Prostate gland (tissue), 2 donors: ENCODE measurements around the gene SLIT3. TPM values are rescaled to one million over a fixed set of nuclear protein-coding genes. Genes with fewer than 3 reads are reported as not detected.

ENCODE experiments used
- DNase-seq: peaks from one replicate; pipeline ENCODE4 v3.0.0-alpha.2; 2019; ENCODE audit warnings: low spot score
- H3K27ac ChIP-seq, 2 donors: fragments of 200-600 bp; sonication (generic); 2 replicates each; pipeline ENCODE4 v1.5.1; 2017 to 2019
- H3K27me3 ChIP-seq: fragments of 200-600 bp; sonication (generic); replicated peaks from 2 replicates; pipeline ENCODE4 v1.5.1; 2019; ENCODE audit not compliant: insufficient read depth
- H3K36me3 ChIP-seq, 2 donors: fragments of 200-600 bp; sonication (generic); 1 replicate in 1 of 2; 2 replicates in 1 of 2; pipeline versions ENCODE4 v1.5.1 to v1.8.1; 2017 to 2019
- H3K4me1 ChIP-seq: fragments of 200-600 bp; sonication (generic); replicated peaks from 2 replicates; pipeline ENCODE4 v1.5.1; 2019
- H3K4me3 ChIP-seq, 2 donors: fragments of 200-600 bp; sonication (generic); 2 replicates each; pipeline ENCODE4 v1.5.1; 2017 to 2019
- H3K9me3 ChIP-seq: fragments of 200-600 bp; sonication (generic); 2 replicates; pipeline ENCODE4 v1.5.1; 2017
- POLR2A ChIP-seq: fragments of 450-650 bp; IDR thresholded peaks from one replicate; pipeline ENCODE4 v1.6.1; 2016; ENCODE audit warnings: antibody characterized with exemption, mild to moderate bottlenecking
- POLR2AphosphoS5 ChIP-seq: sonication (generic); formaldehyde crosslinking; IDR thresholded peaks from one replicate; pipeline ENCODE4 v1.6.1; 2017; ENCODE audit warnings: antibody characterized with exemption
- WGBS: methylation state at CpG from one replicate; pipeline ENCODE4 v1.1.5; 2018; 5-methylcytosine and 5-hydroxymethylcytosine counted together
- intact Hi-C: fragments of 100-400 bp; cut with DNase I; formaldehyde crosslinking; loops from one replicate; pipeline ENCODE4 v1.14.2; 2022
- total RNA-seq, 2 donors: library from RNA; depleted of rRNA; stranded (reverse); fragments of >200 nt; gene quantifications; one replicate each; pipeline ENCODE4 v1.1.0, GENCODE V29; 2016
- TF ChIP-seq, protein P1 (sequence below), 4 experiments: fragments of 200-600 bp in 2 of 4; fragments of 450-650 bp in 2 of 4; sonication (generic) in 2 of 4; IDR thresholded peaks; 1 replicate in 3 of 4; 2 replicates in 1 of 4; pipeline ENCODE4 v1.5.1; 2016 to 2019; ENCODE audit warnings: antibody characterized with exemption in 4 of 4, mild to moderate bottlenecking in 2 of 4, moderate library complexity in 2 of 4

SLIT3 gene
- total RNA-seq, 2 donors from 2014 or later: 8.3 TPM

DNA sequence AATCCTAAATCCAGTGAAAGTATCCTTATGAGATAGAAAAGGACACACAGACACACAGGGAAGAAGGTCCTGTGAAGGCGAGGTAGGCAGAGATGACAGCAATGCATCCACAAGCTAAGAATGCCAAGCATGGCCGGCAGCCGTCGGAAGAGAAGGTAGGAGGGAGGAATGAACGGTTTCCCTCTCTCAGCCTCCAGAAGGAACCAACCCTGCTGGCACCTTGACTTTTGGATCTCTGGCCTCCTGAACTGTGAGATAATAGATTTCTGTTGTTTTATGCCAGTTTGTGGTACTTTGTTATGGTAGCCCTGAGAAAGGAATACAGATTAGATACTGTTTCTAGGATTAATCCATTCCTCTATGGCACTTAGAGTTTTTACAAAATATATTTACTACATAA is 645.6 kb downstream of the SLIT3 start:
- Histone ChIP-seq H3K4me3 (no peak overlapping the region), H3K27me3 (no peaks in the 10 kb centered on the region), H3K4me1 (no peaks in the 10 kb centered on the region), H3K27ac (no peak overlapping the region), H3K36me3 (no peaks in the 10 kb centered on the region), H3K9me3 (no peaks in the 10 kb centered on the region)
- TF ChIP-seq POLR2A (no peak), POLR2AphosphoS5 (no peak)
- TF ChIP-seq, protein P1, sequence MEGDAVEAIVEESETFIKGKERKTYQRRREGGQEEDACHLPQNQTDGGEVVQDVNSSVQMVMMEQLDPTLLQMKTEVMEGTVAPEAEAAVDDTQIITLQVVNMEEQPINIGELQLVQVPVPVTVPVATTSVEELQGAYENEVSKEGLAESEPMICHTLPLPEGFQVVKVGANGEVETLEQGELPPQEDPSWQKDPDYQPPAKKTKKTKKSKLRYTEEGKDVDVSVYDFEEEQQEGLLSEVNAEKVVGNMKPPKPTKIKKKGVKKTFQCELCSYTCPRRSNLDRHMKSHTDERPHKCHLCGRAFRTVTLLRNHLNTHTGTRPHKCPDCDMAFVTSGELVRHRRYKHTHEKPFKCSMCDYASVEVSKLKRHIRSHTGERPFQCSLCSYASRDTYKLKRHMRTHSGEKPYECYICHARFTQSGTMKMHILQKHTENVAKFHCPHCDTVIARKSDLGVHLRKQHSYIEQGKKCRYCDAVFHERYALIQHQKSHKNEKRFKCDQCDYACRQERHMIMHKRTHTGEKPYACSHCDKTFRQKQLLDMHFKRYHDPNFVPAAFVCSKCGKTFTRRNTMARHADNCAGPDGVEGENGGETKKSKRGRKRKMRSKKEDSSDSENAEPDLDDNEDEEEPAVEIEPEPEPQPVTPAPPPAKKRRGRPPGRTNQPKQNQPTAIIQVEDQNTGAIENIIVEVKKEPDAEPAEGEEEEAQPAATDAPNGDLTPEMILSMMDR (IDR thresholded peaks at IDR 0.05): no peak
- intact Hi-C loops: no loop called here
- 96% methylated on average over 5 of the region's 5 CpGs for WGBS
- no peak for DNase-seq

DNA sequence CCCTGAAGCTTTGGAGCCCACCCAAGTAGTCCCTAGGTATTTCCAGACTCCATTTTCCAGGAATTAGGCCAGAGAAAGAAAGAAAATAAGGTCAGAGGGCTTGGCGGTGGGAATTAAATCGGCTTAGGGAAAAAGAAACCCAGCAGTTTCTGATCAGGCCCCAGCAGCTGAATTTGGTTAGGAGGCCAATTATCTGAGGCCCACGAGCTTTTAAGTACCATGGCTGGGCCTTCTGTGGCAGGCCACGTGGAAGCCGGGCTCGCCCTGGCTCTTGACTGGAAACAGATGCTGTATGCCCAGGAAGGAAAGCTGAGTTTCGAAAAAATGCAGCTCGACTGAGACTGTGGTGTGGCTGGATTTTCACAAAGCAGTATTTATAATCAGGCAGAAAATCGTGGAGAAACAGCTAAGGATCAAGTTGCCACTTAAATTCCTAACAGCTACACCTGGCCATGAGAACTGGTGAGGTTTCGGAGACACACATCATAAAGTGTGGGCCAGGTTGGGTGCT is 646.7 kb downstream of the SLIT3 start:
- Histone ChIP-seq H3K4me1 (no peaks in the 10 kb centered on the region), H3K9me3 (no peaks in the 10 kb centered on the region), H3K27me3 (no peaks in the 10 kb centered on the region), H3K4me3 (no peak overlapping the region), H3K27ac (no peak overlapping the region), H3K36me3 (no peaks in the 10 kb centered on the region)
- intact Hi-C loops: no loop called here
- WGBS: 43% methylated on average over 10 of the region's 10 CpGs
- TF ChIP-seq, protein P1 (IDR thresholded peaks at IDR 0.05): no peak
- no peak for TF ChIP-seq POLR2A
- TF ChIP-seq POLR2AphosphoS5: no peak
- no peak for DNase-seq

DNA sequence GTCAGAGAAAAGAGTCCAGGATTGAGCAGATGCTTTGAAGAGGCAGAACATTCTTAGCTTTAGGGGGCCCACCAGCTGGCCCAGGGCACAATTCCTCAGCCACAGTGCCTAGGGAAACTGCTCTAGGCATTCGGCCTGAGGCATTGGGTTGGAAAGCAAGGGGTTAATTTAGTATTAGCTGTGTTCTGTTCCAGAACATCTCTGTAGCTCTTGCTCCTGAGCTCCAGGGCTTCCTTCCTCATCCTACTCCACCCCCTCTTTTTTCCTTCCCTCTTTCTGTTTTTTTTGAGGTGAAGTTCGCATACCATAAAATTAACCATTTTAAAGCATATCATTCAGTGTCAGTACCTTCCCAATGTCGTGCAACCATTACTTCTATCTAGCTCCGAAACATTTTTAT is 647.3 kb downstream of the SLIT3 start:
- Histone ChIP-seq H3K36me3 (no peaks in the 10 kb centered on the region), H3K4me3 (no peak overlapping the region), H3K4me1 (no peaks in the 10 kb centered on the region), H3K27ac (no peak overlapping the region), H3K9me3 (no peaks in the 10 kb centered on the region), H3K27me3 (no peaks in the 10 kb centered on the region)
- 71% methylated on average over 4 of the region's 4 CpGs for WGBS
- intact Hi-C loops: no loop called here
- TF ChIP-seq POLR2AphosphoS5 (no peak), POLR2A (no peak)
- TF ChIP-seq, protein P1 (IDR thresholded peaks at IDR 0.05): no peak
- DNase-seq: no peak

DNA sequence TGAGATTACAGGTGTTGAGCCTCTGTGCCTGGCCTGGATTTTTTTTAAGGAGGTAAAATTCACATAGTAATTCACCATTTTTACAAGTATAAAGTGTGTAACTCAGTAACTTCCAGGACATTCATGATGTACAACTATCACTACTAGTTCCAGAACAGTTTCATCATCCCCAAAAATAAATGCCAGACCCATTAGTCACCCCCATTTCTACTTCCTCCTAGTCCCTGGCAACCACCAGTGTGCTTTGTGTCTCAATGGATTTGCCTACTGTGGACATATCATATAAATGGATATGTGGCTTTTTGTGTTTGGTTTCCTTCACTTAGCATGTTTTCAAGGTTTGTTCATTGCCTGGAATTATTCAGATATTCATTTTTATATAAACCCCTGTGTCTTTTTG is 649.3 kb downstream of the SLIT3 start:
- TF ChIP-seq, protein P1 (IDR thresholded peaks at IDR 0.05): no peak
- no peak for TF ChIP-seq POLR2AphosphoS5
- no peak for TF ChIP-seq POLR2A
- no peak overlapping the region for H3K27ac ChIP-seq
- DNase-seq: no peak
- H3K27me3 ChIP-seq: no peaks in the 10 kb centered on the region
- no peaks in the 10 kb centered on the region for H3K36me3 ChIP-seq
- no peaks in the 10 kb centered on the region for H3K4me1 ChIP-seq
- intact Hi-C loops: no loop called here
- no peak overlapping the region for H3K4me3 ChIP-seq
- H3K9me3 ChIP-seq: no peaks in the 10 kb centered on the region

DNA sequence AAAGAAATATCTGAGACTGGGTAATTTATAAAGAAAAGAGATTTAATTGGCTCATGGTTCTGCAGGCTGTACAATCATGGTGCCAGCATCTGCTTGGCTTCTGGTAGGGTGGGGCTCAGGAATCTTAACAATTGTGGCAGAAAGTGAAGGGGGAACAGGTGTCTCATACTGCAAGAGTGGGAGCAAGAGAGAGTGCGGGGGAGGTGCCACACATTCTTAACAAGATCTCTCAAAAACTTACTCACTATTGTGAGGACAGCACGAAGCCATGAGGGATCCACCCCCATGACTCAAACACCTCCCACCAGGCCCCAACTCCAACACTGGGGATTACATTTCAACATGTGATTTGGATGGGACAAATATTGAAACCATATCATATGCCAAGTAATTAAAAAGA is 651.6 kb downstream of the SLIT3 start:
- WGBS: 84% methylated on average over 2 of the region's 2 CpGs
- H3K27me3 ChIP-seq: no peaks in the 10 kb centered on the region
- no peak overlapping the region for H3K27ac ChIP-seq
- H3K9me3 ChIP-seq: no peaks in the 10 kb centered on the region
- DNase-seq: no peak
- intact Hi-C loops: no loop called here
- no peaks in the 10 kb centered on the region for H3K36me3 ChIP-seq
- TF ChIP-seq POLR2A: no peak
- TF ChIP-seq POLR2AphosphoS5: no peak
- TF ChIP-seq, protein P1 (IDR thresholded peaks at IDR 0.05): no peak
- no peaks in the 10 kb centered on the region for H3K4me1 ChIP-seq
- H3K4me3 ChIP-seq: no peak overlapping the region
